HG02759 (cell line): ENCODE data around the gene RNF26.
"Not testable (repeated sequence)": the region's sequence is repeated elsewhere in the genome, so short reads cannot be mapped to it uniquely, and the experiment has no call there.

Experiments
- ATAC-seq: cut with Tn5 transposase; IDR thresholded peaks from one replicate; pipeline ENCODE4 v1.9.1; 2021; ENCODE audit warnings: mild to moderate bottlenecking, moderate library complexity; ENCODE audit not compliant: unreplicated experiment

The RNF26 gene

DNA sequence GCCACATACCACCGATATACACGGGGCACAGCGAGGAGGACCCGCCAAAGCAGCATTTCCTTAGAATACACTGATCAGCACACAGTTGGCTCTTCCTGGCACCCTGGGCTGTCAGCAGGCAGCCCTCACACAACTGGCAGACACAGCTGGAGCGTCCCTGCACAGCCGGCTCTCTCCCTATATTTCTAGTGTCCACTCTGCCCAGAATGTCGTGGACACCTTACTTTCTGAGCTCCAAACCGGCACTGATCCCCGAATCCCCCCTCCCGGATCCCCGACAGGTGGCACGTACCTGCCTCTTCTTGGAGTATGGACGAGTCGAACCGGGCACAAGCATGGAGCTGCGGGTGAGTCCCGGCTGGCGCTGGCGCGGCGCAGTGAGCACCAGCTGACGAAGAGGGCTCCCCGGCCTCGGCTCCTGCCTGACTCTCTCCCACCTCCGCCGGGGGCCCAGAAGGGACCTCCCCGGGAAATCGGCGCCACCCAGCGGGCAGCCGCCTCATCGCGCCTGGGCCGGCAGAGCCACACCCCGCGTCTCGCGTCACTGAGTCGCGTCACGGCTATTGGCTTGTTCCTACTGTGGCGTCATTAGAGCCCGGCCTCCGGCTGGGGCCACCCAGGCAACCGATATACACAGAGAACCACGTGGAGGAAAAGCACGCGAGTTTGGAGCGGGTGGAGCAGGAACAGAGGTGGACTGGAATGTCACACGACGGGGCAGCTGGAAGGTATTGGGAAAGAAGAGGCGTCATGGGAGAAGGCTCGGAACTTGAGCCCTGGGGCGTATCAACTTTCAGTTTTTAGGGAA lies 47.1 kb downstream of the RNF26 start, which contains the start of gene USP2:
Gene USP2 (minus strand): TSS at position 510 of the 808 bp plus-strand sequence. CDS start 8,210 bp downstream, outside the sequence.
- peak; percentile 99 for ATAC-seq

DNA sequence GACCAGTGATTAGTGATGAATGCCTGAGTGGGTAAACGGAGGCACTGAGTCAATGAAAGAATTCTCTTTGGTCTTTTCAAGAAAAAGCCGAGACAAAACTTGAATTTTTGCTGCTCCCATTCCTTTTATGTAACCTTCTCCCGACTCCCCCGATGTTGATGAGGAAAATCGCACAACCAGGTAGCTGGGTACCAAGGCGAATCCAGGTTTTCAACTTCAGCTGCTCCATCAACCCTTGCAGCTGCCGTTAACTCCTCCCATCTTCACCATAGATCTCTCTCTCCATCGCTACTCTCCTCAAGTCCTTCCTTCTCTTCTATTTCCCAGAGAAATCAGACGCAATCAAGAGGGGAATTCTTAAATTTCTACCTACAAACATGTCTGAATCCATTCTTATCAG lies 47.8 kb downstream of the RNF26 start:
- no peak for ATAC-seq

- ATAC-seq: not testable (repeated sequence)
Observed at GRCh38 chr11:119382513-119382912, 48.2 kb downstream of the RNF26 start.

- ATAC-seq: no peak
Observed at GRCh38 chr11:119384332-119384731, 50.0 kb downstream of the RNF26 start.
